AG08395 (cell line): Measurements from ENCODE around the gene GP9.

ENCODE experiments used
- DNase-seq: peaks from one replicate; pipeline ENCODE4 v3.0.0; 2012; ENCODE audit warnings: mixed read lengths, low spot score

The GP9 gene

DNA sequence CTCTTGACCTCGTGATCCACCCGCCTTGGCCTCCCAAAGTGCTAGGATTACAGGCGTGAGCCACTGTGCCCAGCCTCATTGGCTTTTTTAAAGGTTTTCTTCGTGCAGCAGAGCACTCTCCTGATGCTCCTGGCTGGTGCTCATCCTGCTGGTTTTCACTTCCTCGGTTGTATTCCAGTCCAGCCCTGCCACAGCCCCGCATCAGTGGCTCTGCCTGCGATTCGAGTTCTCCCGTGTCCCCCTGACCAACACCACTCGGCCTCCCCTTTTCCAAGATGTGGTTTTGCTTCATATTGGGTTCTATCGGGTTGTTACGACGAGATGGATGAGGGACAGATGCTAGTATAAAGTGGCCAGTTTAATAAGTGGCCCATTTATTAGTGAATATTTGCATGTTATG lies 31.7 kb upstream of the GP9 start:
- no peak for DNase-seq

DNA sequence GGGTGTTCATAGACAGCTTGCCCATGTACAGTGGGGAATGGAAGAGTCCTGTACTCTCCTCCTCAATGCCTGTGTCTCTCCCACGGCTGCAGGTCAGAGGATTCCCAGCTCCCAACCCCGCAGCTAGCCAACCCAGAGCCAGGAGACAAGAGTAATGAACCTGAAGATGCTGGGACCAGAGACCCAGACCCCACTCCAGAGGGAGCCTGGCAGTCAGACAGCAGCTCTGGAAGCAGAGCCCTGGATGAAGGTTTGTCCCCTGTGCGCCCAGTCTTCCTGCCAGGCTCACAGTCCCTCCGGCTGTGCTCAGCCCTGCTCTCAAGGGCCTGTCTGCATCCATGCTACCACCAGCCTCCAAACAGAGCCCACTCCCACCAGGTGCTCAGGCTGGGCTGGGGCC lies 30.0 kb upstream of the GP9 start:
- DNase-seq = no peak

DNA sequence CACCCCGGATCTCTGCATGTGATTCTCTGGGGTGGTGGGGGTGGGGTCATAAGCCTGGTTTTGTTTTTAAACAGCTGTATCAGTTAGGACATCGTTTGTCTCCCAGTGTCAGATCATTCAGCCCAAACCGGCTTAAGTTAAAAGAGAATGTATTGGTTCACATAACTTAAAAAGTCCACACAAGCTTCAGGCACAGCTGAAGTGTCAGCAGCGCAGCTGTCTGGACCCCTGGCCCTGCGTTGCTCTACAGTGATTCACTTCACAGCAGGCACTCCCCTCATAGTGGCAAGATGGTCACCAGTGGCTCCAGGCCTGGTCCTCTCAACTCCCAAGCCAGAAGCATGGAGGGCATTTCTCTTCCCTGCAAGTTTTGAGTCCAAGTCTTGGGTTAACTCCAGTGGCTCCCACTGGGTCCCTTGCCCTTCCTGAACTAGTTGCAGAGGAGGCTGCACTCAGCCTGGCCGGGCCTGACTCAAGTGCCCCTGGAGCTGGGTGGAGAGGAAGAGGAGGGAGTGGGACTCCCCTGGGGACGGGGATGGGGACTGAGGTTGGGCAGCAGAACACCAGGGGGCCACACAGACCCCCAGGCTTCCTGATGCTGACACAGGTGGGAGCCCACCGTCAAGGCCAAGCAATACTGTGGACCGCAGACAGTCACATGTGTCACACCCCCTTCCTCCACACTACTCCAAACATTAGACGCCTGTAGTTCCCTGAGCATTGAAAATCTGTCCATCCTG lies 28.9 kb upstream of the GP9 start:
- no peak for DNase-seq

DNA sequence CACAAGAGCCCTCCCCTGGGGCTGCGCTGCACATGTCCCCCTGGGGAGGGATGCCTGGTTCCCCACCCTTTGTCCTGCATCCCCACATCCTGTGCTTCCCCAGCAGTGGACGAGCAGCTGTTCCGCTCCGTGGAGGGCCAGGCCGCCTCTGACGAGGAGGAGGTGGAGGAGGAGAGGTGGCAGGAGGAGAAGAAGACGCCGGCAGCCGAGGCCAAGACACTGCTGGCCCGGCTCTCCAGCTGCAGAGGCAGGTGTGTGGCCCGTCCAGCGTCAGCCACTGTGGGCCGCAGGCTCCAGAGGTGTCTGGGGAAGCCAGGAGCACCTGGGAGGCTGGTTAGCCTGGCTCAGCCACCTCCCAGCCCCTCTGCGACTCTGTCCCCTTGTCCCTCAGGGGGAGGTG lies 27.9 kb upstream of the GP9 start:
- DNase-seq = no peak

DNA sequence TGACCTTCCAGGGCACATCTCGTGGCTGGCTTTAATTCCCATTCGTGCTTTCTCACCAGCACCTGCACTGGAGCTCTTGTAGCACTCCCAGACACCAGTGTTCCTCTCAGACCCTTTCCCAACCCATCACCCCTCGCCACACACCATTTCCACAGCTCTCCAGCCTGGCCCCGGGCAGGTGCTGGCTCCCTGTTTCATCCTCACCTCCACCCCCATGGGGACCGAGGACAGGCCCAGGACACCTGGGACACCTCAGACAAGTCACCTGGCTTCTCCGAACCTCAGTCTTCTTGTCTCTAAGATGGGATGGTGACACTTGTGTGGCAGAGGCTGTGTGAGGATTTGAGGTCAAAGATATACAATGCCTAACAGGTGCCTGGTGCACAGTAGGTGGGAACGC lies 27.4 kb upstream of the GP9 start:
- no peak for DNase-seq

DNA sequence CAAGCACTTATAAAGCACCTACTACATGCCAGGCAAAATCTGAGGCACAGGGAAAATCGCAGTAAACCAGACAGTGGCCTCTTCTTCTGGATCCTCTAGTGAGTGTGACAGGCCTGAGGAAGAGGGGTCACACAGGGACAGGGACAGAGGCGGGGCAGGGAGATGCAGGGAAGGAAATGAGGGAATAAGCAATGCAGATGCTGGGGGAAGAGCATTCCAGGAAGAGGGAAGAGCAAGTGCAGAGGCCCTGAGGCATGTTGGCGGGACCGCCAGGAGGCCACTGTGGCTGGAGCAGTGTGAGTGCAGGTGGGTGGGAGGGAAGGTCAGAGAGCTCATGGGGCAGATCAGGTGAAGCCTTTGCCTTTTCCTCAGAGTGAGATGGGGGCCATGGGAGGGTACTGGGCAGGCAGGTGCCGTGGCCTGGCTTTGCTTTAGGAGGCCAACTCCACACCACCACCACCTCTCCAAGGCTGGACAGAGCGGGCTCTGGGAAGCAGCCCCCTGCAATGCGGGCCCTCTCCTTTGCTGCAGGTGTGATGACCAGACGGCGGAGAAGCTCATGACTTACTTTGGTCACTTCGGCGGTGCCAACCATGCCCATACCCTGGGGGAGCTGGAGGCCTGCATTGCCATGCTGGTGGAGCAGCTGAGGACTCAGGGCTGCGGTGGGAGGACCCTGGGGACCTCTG lies 26.8 kb upstream of the GP9 start:
- no peak for DNase-seq

DNA sequence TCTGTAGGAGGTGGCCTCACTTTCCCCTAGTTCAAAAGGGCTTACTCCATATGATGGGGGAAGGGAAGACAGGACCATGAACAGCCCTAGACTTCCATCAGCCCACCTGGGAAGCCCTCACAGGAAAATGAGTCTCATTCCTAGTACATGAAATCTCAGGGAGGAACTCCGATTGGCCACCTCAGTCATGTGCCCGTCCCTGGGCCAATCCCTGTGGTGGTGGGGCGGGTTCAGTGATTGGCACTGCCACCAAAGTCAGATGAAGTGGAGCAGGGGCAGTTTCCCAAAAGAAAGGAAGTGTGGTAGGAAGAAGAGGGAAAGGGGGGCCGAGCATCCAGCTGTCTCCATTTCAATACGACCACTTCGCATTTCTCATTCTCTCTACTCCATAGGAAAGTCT lies 25.9 kb upstream of the GP9 start:
- peak; percentile 40 for DNase-seq

DNA sequence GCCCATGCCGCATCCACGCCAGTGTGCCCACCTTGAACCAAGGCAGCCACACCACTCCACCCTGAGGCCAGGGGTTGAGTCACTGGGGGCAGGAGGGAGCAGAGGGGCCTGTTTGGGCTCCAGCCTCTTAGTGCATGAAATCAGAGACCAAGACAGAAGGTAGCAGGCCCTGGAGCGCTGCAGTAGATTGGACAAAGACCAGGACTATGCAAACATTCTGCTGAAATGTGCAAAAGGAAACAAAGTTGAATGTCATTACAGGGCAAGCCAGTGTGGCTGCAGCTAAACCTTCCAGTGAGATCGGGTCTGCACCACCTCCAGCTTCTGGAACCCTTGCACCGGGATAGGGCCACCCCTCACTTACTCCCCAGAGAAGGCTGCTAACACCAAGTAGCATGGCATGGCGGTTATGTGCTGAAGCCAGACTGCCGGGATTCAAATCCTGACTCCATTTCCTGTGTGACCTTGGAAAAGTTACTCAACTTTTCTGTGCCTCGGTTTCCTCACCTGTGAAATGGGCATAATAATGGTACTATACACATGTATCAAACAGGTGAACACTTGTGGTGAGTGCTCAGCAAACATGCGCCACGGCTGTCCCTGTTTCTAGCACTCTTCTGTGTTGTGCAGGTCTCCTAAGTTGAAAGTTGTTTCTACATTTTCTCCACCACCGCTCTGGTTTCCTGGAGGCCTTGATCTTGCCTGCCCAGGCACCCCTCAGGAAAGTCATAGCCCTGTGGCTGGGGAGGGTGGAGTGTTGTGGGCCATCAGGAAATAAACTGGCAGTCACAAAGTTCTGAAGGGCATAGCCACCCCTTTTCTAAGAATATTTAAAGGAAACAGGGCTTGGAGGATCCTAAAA lies 25.0 kb upstream of the GP9 start:
- DNase-seq = no peak

DNA sequence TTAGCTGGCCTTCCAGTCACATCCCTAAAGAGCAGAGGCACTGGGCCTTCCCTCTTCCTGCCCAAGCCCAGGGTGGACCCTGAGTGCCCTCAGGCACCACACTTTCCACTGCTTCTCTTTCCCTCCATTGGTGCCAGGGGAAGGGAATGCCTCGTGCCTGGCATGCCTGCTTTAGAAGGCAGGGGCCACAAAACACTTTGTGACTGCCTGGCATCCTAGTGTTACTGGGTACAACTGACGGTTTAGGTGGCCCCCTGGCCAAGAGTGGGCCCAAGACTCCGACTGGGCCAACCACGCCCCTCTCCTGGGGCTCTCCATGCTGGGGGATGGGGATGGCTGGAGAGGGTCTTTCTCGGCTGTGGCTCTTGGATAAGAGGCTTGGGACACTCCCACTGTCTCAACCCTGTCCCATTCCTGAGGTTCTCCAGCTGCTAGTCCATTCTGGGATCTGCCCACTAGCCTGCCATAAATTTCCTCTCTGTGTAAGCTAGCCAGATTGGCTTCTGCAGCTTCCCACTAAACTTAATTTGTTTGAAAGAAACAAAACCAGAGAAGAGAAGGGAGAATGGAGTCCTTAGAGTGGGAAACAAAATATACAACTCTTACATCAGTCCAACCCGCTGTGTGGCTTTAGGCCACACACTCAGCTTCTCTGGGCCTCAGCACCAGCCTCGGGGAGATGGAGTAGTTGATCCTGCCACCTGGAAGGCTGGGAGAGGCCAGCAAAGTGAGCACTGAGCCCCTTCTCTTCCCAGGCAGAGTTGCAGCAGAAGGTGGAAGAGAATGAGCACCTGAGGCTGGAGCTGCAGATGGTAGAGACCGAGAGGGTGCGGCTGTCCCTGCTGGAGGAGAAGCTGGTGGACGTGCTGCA lies 24.1 kb upstream of the GP9 start:
- no peak for DNase-seq

DNA sequence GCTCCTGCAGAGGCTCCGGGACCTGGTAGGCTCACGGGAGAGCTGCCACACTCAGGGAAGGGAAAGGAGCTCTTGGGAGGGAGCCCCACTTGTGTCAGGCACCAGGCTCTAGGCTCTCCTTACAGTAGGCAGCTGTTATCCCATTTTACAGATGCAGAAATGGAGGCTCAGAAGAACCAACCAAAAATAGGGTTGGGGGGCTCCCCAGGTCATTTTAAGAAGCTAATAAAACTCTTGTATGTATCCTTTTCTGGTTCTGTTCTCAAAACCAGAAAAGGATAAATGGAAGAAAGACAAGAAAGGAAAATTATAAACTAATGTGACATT lies 23.5 kb upstream of the GP9 start:
- no peak for DNase-seq

DNA sequence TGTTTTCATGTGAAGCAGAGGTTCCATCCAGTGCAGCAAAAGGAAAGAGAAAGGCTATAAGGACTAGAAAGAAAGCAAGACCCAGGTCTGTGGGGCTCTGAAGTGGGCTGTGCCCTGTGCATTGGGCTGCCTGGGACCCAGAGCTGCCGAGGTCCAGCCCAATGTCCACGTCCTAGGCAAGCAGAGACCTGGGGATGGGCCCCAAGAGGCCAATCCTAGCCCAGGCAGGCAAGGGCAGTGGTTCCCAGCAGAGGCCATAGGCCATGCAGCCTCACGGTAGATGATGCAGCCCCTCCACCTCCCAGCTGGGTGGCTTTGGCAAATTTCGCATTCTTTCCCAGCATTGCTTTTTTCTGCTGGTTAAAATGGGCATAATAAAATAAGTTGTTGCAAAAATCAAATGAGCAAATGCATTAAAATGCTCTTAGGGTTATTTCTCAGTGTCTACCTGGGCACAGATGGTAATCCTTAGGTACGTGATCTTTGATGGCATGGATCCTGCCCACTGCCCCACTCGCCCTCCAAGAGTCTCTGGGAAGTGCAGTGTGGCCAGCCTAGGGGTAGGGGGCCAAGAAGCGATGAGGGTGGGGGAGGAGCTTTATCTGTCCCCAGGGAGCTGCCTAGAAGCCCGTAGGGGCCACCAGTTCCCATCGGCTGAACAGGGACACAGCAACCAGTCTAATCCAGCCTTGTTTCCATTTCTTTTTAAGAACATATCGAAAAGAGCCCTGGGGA lies 22.3 kb upstream of the GP9 start:
- no peak for DNase-seq

DNA sequence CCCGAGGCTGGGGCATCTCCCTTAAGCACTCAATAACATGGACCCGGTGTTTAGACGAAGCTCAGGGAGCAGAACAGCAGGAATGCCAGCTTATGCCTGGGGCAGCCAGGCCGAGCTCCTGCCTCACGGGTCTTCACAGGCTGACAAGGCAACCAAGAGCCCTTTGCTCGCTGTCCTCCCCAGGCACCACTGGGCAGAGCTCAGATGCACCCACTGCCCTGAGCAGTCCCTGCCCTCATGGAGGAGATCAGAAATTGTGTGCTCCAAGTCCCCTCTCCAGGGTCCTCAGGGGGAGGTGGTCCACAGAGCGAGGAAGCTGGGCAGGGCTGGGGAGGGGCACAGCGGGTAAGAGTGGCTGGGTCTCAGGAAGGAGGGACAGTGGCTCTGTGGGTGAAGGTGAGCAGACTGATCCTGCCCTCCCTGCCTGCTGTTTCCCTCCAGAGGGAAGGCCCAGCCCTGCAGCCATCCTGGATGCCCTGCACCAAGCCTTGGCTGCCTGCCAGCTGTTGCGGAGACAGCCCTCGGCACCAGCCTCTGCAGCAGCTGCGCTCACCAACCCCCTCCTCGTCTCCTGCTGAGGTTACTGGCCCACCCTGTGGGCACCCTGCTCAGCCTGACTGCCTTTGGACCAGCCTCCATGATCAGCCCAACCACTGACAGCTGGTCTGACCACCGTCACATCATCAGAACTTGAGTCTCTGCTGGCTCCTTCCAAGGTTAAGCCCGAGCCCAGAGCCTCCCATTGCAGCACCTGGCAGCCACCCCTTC lies 21.1 kb upstream of the GP9 start:
- no peak for DNase-seq

DNA sequence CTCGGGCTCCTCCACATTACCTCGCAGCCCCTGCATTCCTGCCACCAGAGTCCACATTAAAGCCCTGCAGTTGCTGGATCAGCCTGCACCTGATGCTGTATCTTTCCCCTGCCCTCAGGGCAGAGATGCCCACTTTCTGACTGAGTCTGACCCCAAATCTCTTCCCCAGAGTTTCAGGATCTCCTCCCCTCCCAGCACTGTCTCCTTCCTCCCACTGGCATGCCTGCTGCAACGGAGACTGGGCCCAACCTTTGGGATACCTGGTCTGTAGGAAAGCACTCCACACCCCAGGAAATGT lies 20.6 kb upstream of the GP9 start:
- no peak for DNase-seq

DNA sequence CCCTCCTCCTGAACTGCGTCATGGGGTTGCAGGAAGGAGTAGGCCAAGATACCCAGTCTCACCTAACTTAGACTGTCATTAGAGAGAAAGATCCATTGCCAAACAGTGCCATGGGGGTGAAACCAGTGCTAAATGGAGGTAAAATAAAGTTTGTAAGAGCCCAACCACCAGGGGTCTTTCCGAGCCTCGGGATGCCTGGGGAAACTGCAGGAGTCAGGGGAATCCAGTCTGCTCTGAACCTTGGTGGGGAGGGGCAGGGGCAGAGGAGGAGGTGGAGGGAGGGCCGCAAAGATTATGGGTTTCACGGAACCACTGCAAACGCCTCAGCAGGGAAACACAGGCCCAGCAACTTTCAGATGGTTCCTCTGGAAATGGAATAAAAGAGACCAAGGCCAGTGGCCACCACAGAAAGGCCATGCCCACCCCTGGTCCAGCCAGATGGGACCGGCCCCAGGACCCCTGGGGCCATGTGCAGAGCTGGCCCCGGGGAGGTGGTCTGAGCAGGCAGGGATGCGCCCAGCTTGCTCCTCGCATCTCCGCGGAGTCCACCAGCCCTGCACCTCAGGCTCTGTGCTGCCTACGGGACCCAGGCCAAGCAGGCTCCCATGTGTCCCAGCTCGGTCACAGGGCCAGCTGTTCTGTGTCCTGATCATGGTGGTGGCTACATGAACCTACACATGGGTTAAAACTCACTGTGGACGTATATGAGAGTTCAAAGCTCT lies 19.8 kb upstream of the GP9 start:
- no peak for DNase-seq

DNA sequence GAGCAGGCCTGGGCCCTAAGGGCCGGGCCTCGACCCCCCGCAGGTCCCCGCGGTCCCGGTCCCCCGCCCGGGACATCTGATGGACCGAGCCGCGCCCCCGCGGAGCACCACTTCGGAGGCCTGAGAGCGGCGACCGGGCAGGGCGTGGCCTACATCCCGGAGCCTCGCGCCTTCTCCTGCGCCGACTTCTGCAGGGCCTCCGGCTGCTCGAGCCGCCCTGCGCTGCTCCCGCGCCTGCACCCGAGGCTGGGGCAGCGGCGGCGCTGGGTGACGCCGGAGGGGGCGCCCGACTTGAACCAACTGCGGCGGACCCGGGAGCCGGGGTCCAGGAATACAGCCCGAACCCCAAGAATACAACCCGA lies 14.9 kb upstream of the GP9 start:
- DNase-seq = peak; percentile 36

DNA sequence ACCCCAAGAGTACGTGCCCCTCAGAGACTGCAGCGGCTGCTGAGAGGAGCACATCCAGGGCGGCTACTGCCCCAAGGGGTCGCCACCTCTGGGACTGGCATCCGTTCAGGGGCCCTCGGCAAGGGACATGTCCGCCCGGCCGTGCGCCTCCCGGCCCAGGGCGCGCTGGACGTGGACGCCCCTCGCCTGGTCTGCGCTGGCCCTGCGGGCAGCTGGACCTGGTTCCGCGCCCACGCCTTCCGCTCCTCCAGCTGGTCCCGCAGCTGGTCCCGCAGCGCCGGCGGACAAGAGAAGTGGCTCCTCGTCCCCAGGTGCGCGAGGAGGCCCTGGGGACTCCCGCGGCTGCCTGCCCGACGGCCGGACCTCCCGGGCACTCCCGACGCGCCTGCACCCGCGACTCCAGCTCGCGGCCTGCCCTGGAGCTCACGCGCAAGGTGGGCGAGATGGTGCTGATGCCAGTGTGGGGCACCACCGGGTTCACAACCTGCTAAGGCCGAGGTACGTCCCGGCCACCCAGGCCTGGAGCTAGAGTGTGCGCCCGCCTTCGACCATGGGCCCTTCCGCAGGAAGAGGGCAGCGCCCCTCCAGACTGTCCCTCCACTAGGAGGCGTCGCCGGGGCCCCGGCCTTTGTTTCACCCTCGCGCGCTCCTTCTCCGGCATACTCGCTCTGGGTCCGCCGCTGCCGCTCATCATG lies 14.4 kb upstream of the GP9 start:
- no peak for DNase-seq

DNA sequence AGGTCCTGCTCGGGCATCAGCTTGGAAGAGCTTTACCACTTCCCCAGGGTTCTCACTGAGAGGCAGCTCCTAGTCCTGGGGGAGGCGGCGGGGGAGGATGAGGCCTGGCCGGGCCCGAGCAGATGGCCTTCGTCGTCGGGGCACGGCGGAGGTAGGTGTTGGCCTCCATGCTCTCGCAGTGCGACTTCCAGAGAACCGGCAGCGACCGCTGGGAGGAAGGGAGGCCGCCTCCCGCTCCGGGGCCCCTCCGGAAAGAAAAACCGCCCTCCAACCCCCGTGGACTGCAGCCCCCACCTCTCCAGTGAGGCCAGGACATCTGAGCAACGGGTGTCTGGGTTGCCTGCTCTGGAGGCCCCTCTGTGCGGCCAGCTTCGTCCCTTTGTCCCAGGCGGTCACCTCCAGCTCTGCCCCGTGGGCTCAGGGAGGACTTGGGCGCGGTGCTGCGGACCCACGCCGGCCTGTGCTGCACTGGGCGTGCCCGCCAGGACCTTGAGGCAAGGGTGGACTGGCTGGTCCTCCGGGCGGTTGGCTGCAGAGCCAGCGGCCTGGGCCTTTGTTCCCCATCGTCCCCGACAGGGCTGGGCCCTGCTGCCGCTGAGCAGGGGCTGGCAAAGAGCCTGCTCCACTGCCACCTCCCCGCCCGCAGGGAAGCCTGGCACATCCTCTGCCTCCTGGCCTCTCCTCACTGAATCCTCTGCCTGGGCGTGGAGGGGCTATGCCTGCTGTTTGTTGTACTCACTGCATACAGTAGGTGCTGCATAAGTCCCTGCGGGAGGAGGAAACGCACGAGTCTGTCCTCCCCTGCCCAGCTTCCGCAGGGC lies 13.6 kb upstream of the GP9 start:
- no peak for DNase-seq

DNA sequence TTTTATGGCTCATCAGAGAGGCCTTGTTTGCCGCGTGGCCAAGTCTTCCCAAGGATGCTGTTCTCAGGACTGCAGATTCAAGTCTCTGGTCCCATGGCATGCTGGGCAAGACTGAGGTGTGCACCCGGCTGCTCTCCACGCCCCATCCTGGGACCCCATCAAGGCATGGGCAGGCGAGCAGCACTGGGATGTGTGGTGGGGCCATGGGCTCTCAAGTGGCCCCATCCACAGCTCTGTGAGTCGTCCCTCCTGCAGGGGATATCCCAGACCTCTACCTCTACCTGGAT lies 13.1 kb upstream of the GP9 start:
- DNase-seq = no peak
